OCI-M2 (cell line): ENCODE measurements around the gene WEE2.
"Not testable (repeated sequence)": the region's sequence is repeated elsewhere in the genome, so short reads cannot be mapped to it uniquely, and the experiment has no call there.

ENCODE experiments used
- DNase-seq: peaks from one replicate; lab custom pipeline; 2025; ENCODE audit not compliant: unreplicated experiment; lab: John Stamatoyannopoulos, UW

The WEE2 gene

GRCh38 chr7:141689072-141689825, 18.9 kb upstream of the WEE2 start:
- not testable (repeated sequence) for DNase-seq

DNA sequence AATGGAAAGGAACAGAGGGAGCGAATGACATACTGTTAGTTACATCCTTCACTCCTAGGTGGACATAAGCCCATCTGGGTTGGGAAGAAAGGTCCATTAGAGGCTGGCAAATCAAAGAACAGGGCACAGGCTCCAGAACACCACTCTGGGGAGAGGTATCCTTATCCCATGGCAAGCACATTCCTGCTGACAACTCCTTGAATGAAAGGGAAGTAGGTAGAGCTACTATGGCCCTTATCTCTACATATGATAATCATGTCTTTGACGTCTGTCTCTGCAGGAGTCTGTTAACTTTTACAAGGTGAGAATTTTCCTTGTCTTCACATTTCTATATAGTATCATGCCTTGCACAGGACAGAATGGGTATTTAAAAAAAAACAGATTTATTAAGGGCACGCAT, 16.6 kb upstream of the WEE2 start:
- no peak for DNase-seq

- DNase-seq: no peak
Measured at GRCh38 chr7:141691961-141692360, 16.2 kb upstream of the WEE2 start.

- DNase-seq: no peak
Measured at GRCh38 chr7:141693082-141693481, 15.1 kb upstream of the WEE2 start.

DNA sequence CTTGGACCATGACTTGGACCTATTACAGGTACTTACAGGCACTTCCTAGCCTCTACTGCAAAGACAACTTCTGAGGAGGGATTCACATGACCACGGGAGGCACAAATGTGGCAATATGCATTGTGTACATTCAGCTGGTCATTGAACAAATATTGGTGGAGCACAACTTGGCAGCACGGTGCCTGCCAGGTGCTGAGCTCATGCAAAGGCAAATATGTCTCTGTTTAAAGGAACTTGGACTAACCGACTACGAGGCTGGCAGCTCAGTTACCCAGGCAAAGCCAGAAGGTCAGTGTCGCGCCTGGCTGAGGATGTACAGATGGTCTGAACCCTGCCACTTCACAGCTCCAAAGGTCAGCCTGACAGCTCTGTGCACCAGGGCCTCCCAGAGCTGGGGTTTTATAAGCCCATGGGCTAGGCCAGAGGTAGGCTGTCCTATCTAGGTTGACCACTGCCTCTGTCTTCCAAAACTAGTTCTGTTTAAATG, 12.3 kb upstream of the WEE2 start:
- DNase-seq: no peak

DNA sequence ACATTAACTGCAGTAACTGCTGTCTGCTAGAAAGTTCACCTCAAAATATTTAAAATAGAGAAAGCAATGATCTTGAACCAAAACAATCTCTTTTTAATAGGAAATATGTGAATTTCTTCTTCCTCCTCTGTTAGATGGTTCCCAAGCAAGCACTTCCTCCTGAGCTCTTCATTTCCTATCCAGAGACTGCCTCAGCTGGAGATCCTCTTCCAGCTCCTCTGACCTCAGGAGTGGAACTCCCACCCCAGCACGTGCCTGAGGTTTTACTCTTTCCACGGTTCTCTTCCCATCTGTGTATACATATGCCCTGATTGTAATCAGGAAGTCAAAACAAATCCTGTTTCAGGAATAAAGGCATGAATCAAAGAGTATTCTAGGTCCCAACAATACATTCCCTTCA, 11.8 kb upstream of the WEE2 start:
- no peak for DNase-seq

GRCh38 chr7:141697211-141697871, 10.8 kb upstream of the WEE2 start:
- no peak for DNase-seq

GRCh38 chr7:141698247-141699015, 9.7 kb upstream of the WEE2 start:
- no peak for DNase-seq

GRCh38 chr7:141699860-141700259, 8.3 kb upstream of the WEE2 start:
- DNase-seq: no peak

- no peak for DNase-seq
Measured at GRCh38 chr7:141700296-141700847, 7.8 kb upstream of the WEE2 start.

- no peak for DNase-seq
Measured at GRCh38 chr7:141700848-141701371, 7.2 kb upstream of the WEE2 start.

- DNase-seq: no peak
Measured at GRCh38 chr7:141701489-141702046, 6.6 kb upstream of the WEE2 start.

- no peak for DNase-seq
Measured at GRCh38 chr7:141702047-141702567, 6.0 kb upstream of the WEE2 start, which contains the start of gene DENND11. DENND11 (minus strand) TSS chr7:141702166; CDS start chr7:141702153, 13 bp downstream.

DNA sequence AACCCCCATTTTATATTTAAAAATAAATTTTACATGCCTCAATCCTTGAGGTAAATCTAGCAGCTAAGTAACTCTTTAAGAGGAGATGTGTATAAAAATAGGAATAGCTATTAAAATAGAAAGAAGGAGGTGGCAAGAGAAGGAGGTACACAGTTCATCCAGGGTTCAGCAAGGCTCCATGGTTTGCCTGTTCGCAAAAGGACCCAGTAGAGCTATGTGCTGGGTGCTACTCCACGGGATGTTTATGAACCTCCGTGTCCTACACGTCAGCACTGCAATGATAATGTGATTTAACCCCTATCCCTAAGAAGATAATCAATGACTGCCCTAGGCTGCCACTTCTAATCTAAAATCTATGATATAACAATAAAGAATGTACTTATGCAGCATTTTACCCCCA, 5.3 kb upstream of the WEE2 start:
- no peak for DNase-seq

GRCh38 chr7:141704112-141704511, 4.0 kb upstream of the WEE2 start:
- no peak for DNase-seq

- no peak for DNase-seq
Measured at GRCh38 chr7:141704741-141705140, 3.4 kb upstream of the WEE2 start.

DNA sequence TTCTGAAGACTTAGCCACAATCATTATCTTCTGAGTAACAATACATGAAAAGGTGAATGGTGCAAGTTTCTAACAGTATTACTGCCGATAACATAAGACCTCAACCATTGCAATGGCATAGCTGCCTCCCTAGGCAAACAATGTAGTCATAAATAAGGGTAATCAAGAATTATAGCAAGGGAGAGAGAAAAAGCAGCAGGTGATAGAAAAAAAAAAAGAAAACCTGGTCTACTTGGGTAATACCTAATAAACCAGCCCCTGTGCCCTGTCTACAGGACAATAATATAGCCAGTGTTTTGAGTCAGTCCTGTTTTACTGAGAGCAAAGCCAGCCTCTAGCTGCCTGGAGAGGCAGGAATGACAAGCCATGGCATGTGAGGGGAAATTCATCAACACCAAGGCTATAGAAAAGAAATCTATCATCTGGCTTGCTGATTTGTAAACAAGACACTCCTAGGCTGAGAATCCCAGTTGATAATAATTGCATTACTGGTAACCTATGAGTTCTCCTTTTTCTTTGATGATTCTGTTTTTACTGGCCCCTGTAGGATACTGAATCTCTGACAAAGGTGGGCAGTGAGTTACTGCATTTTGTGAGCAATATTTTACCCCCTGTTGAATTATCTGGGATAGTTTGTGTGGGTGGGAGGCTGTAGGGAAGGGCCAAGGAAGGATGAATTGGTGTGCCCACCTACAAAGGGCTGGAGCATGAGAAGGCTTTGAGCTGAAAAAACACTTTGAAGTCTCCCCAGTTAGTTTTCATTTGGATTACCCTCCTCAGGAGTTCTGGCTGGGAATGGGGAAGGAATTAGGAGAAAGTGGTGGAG, 1.7 kb upstream of the WEE2 start:
- DNase-seq: no peak

DNA sequence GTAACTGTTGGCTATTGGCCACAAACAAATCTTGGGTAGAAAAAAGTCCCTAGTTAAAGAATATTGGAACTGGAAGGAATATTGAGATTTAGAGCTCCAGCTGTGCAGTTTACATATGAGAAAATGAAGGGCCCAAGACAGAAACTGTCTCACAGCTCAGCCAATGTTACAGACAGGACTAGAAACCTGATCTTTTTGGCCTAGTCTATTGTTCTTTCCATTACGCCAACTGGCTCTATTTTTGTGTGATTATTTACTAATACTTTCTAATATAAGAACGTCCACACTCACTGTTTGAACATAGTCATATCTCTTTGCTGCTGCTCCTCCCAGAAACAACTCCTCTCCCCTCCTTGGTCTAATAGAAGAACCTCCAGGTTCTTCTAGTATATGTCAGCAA, 1.2 kb downstream of the WEE2 start:
- DNase-seq: no peak

DNA sequence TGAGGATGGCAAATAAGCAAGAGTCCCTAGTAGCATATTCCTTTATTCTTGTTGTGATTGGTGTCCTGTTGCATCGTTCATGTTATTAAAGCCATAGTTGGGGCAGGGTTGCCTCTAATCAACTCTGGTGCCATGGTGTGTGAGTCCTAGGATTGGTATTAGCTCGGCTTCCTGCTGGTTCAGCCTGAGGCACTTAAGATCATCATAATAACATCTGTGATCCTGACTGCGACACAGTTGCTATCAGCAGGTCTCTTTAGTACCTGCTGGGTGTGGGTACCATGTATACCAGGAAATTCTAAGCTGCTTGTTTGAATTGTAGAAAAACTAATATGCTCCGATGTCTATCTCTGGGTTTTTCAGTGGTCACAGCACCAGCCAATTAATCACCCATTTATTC, 1.6 kb downstream of the WEE2 start:
- no peak for DNase-seq

- DNase-seq: no peak
Measured at GRCh38 chr7:141710301-141710700, 2.1 kb downstream of the WEE2 start.
